Measurements from ENCODE around the gene ARFRP1. TPM values are rescaled to one million over a fixed set of nuclear protein-coding genes. Genes with fewer than 3 reads are reported as not detected.

Gene ARFRP1
- total and polyA plus RNA-seq, 2 of the 13 experiments (the other 11 are each of a cell fraction or from before 2014, with no cell fraction given), result 32.0 to 51.1 TPM

DNA sequence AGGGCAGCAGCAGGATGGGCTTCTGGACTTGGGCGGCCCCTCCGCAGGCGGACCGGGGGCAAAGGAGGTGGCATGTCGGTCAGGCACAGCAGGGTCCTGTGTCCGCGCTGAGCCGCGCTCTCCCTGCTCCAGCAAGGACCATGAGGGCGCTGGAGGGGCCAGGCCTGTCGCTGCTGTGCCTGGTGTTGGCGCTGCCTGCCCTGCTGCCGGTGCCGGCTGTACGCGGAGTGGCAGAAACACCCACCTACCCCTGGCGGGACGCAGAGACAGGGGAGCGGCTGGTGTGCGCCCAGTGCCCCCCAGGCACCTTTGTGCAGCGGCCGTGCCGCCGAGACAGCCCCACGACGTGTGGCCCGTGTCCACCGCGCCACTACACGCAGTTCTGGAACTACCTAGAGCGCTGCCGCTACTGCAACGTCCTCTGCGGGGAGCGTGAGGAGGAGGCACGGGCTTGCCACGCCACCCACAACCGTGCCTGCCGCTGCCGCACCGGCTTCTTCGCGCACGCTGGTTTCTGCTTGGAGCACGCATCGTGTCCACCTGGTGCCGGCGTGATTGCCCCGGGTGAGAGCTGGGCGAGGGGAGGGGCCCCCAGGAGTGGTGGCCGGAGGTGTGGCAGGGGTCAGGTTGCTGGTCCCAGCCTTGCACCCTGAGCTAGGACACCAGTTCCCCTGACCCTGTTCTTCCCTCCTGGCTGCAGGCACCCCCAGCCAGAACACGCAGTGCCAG lies 11.0 kb downstream of the ARFRP1 start, which contains the start of gene TNFRSF6B (continued):
- TF ChIP-seq, protein P1, sequence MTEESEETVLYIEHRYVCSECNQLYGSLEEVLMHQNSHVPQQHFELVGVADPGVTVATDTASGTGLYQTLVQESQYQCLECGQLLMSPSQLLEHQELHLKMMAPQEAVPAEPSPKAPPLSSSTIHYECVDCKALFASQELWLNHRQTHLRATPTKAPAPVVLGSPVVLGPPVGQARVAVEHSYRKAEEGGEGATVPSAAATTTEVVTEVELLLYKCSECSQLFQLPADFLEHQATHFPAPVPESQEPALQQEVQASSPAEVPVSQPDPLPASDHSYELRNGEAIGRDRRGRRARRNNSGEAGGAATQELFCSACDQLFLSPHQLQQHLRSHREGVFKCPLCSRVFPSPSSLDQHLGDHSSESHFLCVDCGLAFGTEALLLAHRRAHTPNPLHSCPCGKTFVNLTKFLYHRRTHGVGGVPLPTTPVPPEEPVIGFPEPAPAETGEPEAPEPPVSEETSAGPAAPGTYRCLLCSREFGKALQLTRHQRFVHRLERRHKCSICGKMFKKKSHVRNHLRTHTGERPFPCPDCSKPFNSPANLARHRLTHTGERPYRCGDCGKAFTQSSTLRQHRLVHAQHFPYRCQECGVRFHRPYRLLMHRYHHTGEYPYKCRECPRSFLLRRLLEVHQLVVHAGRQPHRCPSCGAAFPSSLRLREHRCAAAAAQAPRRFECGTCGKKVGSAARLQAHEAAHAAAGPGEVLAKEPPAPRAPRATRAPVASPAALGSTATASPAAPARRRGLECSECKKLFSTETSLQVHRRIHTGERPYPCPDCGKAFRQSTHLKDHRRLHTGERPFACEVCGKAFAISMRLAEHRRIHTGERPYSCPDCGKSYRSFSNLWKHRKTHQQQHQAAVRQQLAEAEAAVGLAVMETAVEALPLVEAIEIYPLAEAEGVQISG (CRISPR knock-in tag; IDR thresholded peaks at IDR 0.05), result peak; percentile 24
- TF ChIP-seq SSRP1 (CRISPR knock-in tag; IDR thresholded peaks at IDR 0.05) (no peak), CCAR2 (optimal IDR thresholded peaks at IDR 0.05; ENCODE audit: low read depth, low read length) (no peak), ZSCAN25 (CRISPR knock-in tag; IDR thresholded peaks at IDR 0.05) (no peak), ZNF746 (CRISPR knock-in tag; IDR thresholded peaks at IDR 0.05) (no peak), SKIL (CRISPR knock-in tag; IDR thresholded peaks at IDR 0.05; ENCODE audit: borderline replicate concordance) (no peak; the same call in 1 of the 2 replicates), MIXL1 (CRISPR knock-in tag; IDR thresholded peaks at IDR 0.05) (no peak), YEATS4 (CRISPR knock-in tag; IDR thresholded peaks at IDR 0.05; ENCODE audit: borderline replicate concordance) (peak; percentile 38; the same call in 1 of the 2 replicates), KDM3A (CRISPR knock-in tag; IDR thresholded peaks at IDR 0.05; ENCODE audit: low read depth) (peak; percentile 29; the same call in 1 of the 2 replicates), ZNF784 (CRISPR knock-in tag; IDR thresholded peaks at IDR 0.05; ENCODE audit: borderline replicate concordance) (no peak), ZNF761 (CRISPR knock-in tag; conservative IDR thresholded peaks at IDR 0.05) (0 out of 2 replicates have a peak, but pooled peaks have one; percentile 1), NBN (conservative IDR thresholded peaks at IDR 0.05) (no peak), HHEX (CRISPR knock-in tag; IDR thresholded peaks at IDR 0.05) (0 out of 2 replicates have a peak, but pooled peaks have one; percentile 4), POGK (CRISPR knock-in tag; conservative IDR thresholded peaks at IDR 0.05) (peak; percentile 38; the same call in 1 of the 2 replicates), ZBTB14 (CRISPR knock-in tag; IDR thresholded peaks at IDR 0.05) (0 out of 2 replicates have a peak, but pooled peaks have one; percentile 32), NR2C2 (CRISPR knock-in tag; IDR thresholded peaks at IDR 0.05; ENCODE audit: borderline replicate concordance) (no peak)
- TF ChIP-seq, protein P2, sequence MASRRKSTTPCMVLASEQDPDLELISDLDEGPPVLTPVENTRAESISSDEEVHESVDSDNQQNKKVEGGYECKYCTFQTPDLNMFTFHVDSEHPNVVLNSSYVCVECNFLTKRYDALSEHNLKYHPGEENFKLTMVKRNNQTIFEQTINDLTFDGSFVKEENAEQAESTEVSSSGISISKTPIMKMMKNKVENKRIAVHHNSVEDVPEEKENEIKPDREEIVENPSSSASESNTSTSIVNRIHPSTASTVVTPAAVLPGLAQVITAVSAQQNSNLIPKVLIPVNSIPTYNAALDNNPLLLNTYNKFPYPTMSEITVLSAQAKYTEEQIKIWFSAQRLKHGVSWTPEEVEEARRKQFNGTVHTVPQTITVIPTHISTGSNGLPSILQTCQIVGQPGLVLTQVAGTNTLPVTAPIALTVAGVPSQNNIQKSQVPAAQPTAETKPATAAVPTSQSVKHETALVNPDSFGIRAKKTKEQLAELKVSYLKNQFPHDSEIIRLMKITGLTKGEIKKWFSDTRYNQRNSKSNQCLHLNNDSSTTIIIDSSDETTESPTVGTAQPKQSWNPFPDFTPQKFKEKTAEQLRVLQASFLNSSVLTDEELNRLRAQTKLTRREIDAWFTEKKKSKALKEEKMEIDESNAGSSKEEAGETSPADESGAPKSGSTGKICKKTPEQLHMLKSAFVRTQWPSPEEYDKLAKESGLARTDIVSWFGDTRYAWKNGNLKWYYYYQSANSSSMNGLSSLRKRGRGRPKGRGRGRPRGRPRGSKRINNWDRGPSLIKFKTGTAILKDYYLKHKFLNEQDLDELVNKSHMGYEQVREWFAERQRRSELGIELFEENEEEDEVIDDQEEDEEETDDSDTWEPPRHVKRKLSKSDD (CRISPR knock-in tag; IDR thresholded peaks at IDR 0.05; ENCODE audit: low read depth), result no peak; the same call in 1 of the 2 replicates
